HG03378 (cell line): ENCODE data around the gene LATS2.

Experiments
- ATAC-seq: cut with Tn5 transposase; IDR thresholded peaks from one replicate; pipeline ENCODE4 v1.9.1; 2021; ENCODE audit warnings: mild to moderate bottlenecking, moderate library complexity; ENCODE audit not compliant: unreplicated experiment

Gene LATS2

GRCh38 chr13:21061029-21061763 is at the start of gene LATS2:
TSS of gene LATS2 (minus strand) at chr13:21061586. CDS start at chr13:21046026, 15,560 bp downstream.
- peak; percentile 74 for ATAC-seq

- no peak for ATAC-seq
Observed at GRCh38 chr13:21109168-21109567, 47.8 kb upstream of the LATS2 start.

GRCh38 chr13:21106089-21106488 is 44.7 kb upstream of the LATS2 start:
- ATAC-seq: no peak

- ATAC-seq: no peak
Observed at GRCh38 chr13:21104199-21105019, 43.0 kb upstream of the LATS2 start.

- ATAC-seq: no peak
Observed at GRCh38 chr13:21101865-21102576, 40.6 kb upstream of the LATS2 start.

- no peak for ATAC-seq
Observed at GRCh38 chr13:21100994-21101757, 39.8 kb upstream of the LATS2 start.

- no peak for ATAC-seq
Observed at GRCh38 chr13:21100211-21100610, 38.8 kb upstream of the LATS2 start.

GRCh38 chr13:21095311-21095710 is 33.9 kb upstream of the LATS2 start:
- ATAC-seq: no peak

GRCh38 chr13:21089830-21090229 is 28.4 kb upstream of the LATS2 start:
- ATAC-seq: no peak

- no peak for ATAC-seq
Observed at GRCh38 chr13:21088534-21088933, 27.1 kb upstream of the LATS2 start.

GRCh38 chr13:21086929-21087328 is 25.5 kb upstream of the LATS2 start:
- ATAC-seq: no peak

GRCh38 chr13:21081926-21082325 is 20.5 kb upstream of the LATS2 start:
- no peak for ATAC-seq

GRCh38 chr13:21080593-21080891 is 19.2 kb upstream of the LATS2 start:
- ATAC-seq: no peak

- ATAC-seq: no peak
Observed at GRCh38 chr13:21079761-21080592, 18.6 kb upstream of the LATS2 start.

GRCh38 chr13:21079221-21079620 is 17.8 kb upstream of the LATS2 start:
- ATAC-seq: no peak

- no peak for ATAC-seq
Observed at GRCh38 chr13:21078501-21078900, 17.1 kb upstream of the LATS2 start.

- ATAC-seq: no peak
Observed at GRCh38 chr13:21077788-21078353, 16.5 kb upstream of the LATS2 start.

GRCh38 chr13:21077076-21077787 is 15.8 kb upstream of the LATS2 start:
- ATAC-seq: no peak

GRCh38 chr13:21076253-21076652 is 14.9 kb upstream of the LATS2 start:
- ATAC-seq: no peak
